HEK293 (cell line): ENCODE results near the gene ZBTB24.

Source experiments
- CTCF ChIP-seq: fragments of 450-650 bp; formaldehyde crosslinking; IDR thresholded peaks from 2 replicates; pipeline ENCODE4 v1.5.1; 2016; ENCODE audit warnings: missing biosample characterization, missing genetic modification characterization
- ELK4 ChIP-seq: IDR thresholded peaks from 2 replicates; pipeline ENCODE4 v1.6.1; 2011; ENCODE audit warnings: mild to moderate bottlenecking, low read depth, low read length, borderline replicate concordance
- HOXA7 ChIP-seq: sonication (generic); formaldehyde crosslinking; IDR thresholded peaks from 2 replicates; pipeline ENCODE4 v1.8.1; 2022; ENCODE audit warnings: missing genetic modification reagents, borderline replicate concordance
- RBAK ChIP-seq: fragments of 450-650 bp; formaldehyde crosslinking; IDR thresholded peaks from 2 replicates; pipeline ENCODE4 v1.5.1; 2016; ENCODE audit warnings: missing biosample characterization, missing genetic modification characterization
- YY1 ChIP-seq: fragments of 450-650 bp; formaldehyde crosslinking; IDR thresholded peaks from 2 replicates; pipeline ENCODE4 v1.5.1; 2018; ENCODE audit warnings: missing biosample characterization, missing genetic modification characterization
- ZBTB21 ChIP-seq: fragments of 450-650 bp; formaldehyde crosslinking; IDR thresholded peaks from 2 replicates; pipeline ENCODE4 v1.5.1; 2017; ENCODE audit warnings: missing biosample characterization, missing genetic modification characterization
- ZBTB44 ChIP-seq: fragments of 450-650 bp; IDR thresholded peaks from 2 replicates; pipeline ENCODE4 v1.5.1; 2018; ENCODE audit warnings: missing biosample characterization, mild to moderate bottlenecking, missing genetic modification characterization
- ZFP41 ChIP-seq: fragments of 450-650 bp; formaldehyde crosslinking; IDR thresholded peaks from 2 replicates; pipeline ENCODE4 v1.5.1; 2016; ENCODE audit warnings: missing biosample characterization, missing genetic modification characterization, borderline replicate concordance
- ZNF423 ChIP-seq: fragments of 450-650 bp; formaldehyde crosslinking; IDR thresholded peaks from 2 replicates; pipeline ENCODE4 v1.5.1; 2016; ENCODE audit warnings: missing biosample characterization, missing genetic modification characterization
- ZNF660 ChIP-seq: fragments of 450-650 bp; IDR thresholded peaks from 2 replicates; pipeline ENCODE4 v1.5.1; 2018; ENCODE audit warnings: missing biosample characterization, mild to moderate bottlenecking, missing genetic modification characterization
- ZNF792 ChIP-seq: fragments of 450-650 bp; formaldehyde crosslinking; IDR thresholded peaks from 2 replicates; pipeline ENCODE4 v1.5.1; 2016; ENCODE audit warnings: missing biosample characterization, missing genetic modification characterization
- ZNF830 ChIP-seq: fragments of 450-650 bp; IDR thresholded peaks from 2 replicates; pipeline ENCODE4 v1.5.0; 2018; ENCODE audit warnings: missing biosample characterization, missing genetic modification characterization, low read depth, mild to moderate bottlenecking, moderate library complexity

DNA sequence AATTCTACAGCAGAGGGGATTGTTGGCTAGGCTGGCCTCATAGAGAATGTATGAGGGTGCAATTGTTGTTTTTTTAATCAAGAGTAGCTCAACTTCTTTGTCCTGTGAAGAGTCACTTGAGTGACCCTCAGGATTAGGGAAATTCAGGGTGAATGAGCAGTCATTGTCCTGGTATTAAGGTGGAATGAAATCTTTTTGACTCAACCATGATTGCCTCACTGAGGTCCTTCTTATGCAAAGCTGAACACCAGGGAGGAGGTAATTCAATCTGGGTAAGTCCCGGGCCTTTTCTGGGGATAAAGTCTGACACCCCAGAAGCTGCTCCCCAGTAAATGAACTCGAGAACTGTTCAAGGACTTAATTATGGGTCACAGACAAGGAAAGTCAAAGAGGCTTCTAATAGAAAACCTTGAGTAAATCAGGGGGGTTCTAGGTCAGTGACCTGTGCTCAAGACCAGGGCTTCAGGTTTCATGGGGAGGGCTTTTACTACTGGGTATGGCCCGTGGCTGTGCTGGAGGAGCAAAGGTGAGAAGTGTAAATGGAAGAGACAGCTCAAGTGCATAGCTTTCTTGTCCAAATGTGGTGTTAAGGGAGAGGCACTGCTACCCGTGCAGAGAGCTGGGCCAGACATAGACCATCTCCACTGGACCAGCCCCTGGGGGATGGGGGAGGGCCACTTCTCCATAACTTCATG, 25.3 kb upstream of the ZBTB24 start:
- no peak for TF ChIP-seq ZNF423 (tag by site-specific recombination)
- no peak for TF ChIP-seq ZNF792 (tag by site-specific recombination)
- no peak for TF ChIP-seq CTCF
- TF ChIP-seq ZBTB44: no peak
- no peak for TF ChIP-seq ZFP41 (tag by site-specific recombination)
- TF ChIP-seq ZNF830 (tag by site-specific recombination): no peak
- TF ChIP-seq RBAK (tag by site-specific recombination): no peak
- no peak for TF ChIP-seq ELK4
- TF ChIP-seq ZBTB21 (tag by site-specific recombination): no peak
- TF ChIP-seq YY1: no peak
- TF ChIP-seq ZNF660: no peak
- TF ChIP-seq HOXA7 (CRISPR knock-in tag): no peak
